Dendritic cell treated with granulocyte-macrophage colony-stimulating factor and Interleukin-4, amounts not matched to agents 40 ng/mL and 50 ng/mL, for 4 days (primary cell): ENCODE results near the gene SNIP1.
"Not testable (repeated sequence)": the region's sequence is repeated elsewhere in the genome, so short reads cannot be mapped to it uniquely, and the experiment has no call there.

Experiments
- H3K27ac Mint-ChIP-seq: one replicate; pipeline ENCODE4 v1.8.0; 2022; ENCODE audit warnings: mild to moderate bottlenecking, mixed read lengths
- H3K27me3 Mint-ChIP-seq: one replicate; pipeline ENCODE4 v1.8.0; 2022; ENCODE audit warnings: mild to moderate bottlenecking, mixed read lengths
- H3K36me3 Mint-ChIP-seq: one replicate; pipeline ENCODE4 v1.8.0; 2022; ENCODE audit warnings: low read depth, mixed read lengths
- H3K4me1 Mint-ChIP-seq: one replicate; pipeline ENCODE4 v1.8.0; 2022; ENCODE audit warnings: low read depth, mixed read lengths
- H3K4me3 Mint-ChIP-seq: one replicate; pipeline ENCODE4 v1.8.0; 2022; ENCODE audit warnings: mild to moderate bottlenecking, moderate library complexity, mixed read lengths
- H3K9me3 Mint-ChIP-seq: one replicate; pipeline ENCODE4 v1.8.0; 2022; ENCODE audit warnings: mixed read lengths
- intact Hi-C: fragments of 100-400 bp; cut with micrococcal nuclease; formaldehyde crosslinking; loops from one replicate; pipeline ENCODE4 v1.15.0; 2022

Gene SNIP1

DNA sequence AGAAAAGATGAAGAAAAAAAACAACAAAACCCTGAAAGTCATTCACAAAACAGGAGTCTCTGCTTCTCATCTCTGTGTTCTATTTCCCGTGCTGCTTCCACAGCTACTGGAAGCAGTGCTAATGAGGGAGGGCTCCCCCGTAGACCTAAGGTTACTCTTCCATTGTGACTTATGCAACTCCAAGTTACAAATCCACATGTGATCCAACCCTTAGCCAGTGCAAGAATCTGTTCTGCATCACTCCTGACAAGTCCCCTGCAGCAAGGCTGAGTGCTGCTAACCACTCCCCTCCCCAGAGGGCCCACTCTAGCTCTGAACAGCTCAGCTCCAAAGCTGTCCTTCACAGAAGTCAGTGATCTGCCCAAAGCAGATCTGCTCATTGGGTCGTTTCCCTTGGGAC, 12.9 kb upstream of the SNIP1 start:
- intact Hi-C loops: no loop called here
- no peaks in the 10 kb centered on the region for H3K4me1 Mint-ChIP-seq
- H3K27me3 Mint-ChIP-seq: no peaks in the 10 kb centered on the region
- H3K9me3 Mint-ChIP-seq: no peaks in the 10 kb centered on the region
- H3K27ac Mint-ChIP-seq: no peak overlapping the region
- H3K4me3 Mint-ChIP-seq: no peak overlapping the region
- H3K36me3 Mint-ChIP-seq: peaks cover 88% of the 10 kb centered on the region

- Mint-ChIP-seq H3K9me3 (no peaks in the 10 kb centered on the region), H3K36me3 (peaks cover 71% of the 10 kb centered on the region)
Observed at GRCh38 chr1:37564892-37565291, 10.8 kb upstream of the SNIP1 start.

GRCh38 chr1:37562984-37563383, 8.9 kb upstream of the SNIP1 start:
- H3K4me1 Mint-ChIP-seq: no peaks in the 10 kb centered on the region
- peaks cover 52% of the 10 kb centered on the region for H3K36me3 Mint-ChIP-seq
- H3K27ac Mint-ChIP-seq: no peak overlapping the region
- H3K4me3 Mint-ChIP-seq: no peak overlapping the region
- no peaks in the 10 kb centered on the region for H3K27me3 Mint-ChIP-seq
- intact Hi-C loops: no loop called here
- H3K9me3 Mint-ChIP-seq: no peaks in the 10 kb centered on the region

More at GRCh38 chr1:37564892-37565291, 10.8 kb upstream of the SNIP1 start:
- H3K27ac Mint-ChIP-seq: no peak overlapping the region
- intact Hi-C loops: no loop called here
- H3K27me3 Mint-ChIP-seq: no peaks in the 10 kb centered on the region
- no peak overlapping the region for H3K4me3 Mint-ChIP-seq
- H3K4me1 Mint-ChIP-seq: no peaks in the 10 kb centered on the region

DNA sequence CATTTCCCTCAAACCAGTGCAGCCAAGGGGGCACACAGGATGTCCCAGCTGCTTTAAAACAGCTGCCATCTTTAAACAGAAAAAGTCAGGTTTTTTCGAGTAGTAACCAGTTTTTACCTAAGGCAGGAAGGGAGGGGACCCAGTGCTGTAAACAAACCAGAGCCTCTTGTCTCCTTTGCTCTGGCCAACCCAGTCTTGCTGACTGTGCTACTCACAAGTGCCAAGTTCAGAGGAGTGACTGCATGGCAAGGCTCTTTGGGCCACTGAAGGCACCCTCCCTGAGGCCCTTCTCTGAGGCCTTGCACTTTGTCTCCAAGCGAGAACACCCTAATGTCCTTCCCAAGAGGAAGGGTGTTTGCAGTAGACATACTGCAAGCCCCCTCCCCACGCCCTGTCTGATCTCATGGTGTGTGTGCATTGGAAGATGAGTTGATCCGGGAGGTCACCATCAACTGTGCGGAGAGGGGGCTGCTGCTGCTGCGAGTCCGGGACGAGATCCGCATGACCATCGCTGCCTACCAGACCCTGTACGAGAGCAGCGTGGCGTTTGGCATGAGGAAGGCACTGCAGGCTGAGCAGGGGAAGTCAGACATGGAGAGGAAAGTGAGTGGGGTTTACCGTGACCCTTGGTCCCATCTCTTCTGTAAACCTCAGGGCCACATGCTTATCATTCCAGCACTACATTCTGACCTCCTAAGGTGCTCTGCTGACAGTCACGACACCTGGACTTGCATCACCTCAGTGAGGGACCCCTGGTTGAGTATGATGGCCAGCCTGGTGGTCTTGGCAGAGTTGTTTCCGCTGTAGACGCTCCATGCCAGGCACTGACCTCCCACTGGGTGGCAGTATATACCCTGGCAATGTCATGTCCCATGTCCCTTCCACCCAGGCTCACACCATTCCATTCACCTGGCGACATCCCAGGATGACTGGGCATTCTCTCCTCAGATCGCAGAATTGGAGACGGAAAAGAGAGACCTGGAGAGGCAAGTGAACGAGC, 7.3 kb upstream of the SNIP1 start:
- intact Hi-C loops: no loop called here
- Mint-ChIP-seq H3K27ac (no peak overlapping the region), H3K4me1 (peaks cover 4% of the 10 kb centered on the region), H3K9me3 (no peaks in the 10 kb centered on the region), H3K27me3 (no peaks in the 10 kb centered on the region), H3K4me3 (no peak overlapping the region), H3K36me3 (peaks cover 37% of the 10 kb centered on the region)

DNA sequence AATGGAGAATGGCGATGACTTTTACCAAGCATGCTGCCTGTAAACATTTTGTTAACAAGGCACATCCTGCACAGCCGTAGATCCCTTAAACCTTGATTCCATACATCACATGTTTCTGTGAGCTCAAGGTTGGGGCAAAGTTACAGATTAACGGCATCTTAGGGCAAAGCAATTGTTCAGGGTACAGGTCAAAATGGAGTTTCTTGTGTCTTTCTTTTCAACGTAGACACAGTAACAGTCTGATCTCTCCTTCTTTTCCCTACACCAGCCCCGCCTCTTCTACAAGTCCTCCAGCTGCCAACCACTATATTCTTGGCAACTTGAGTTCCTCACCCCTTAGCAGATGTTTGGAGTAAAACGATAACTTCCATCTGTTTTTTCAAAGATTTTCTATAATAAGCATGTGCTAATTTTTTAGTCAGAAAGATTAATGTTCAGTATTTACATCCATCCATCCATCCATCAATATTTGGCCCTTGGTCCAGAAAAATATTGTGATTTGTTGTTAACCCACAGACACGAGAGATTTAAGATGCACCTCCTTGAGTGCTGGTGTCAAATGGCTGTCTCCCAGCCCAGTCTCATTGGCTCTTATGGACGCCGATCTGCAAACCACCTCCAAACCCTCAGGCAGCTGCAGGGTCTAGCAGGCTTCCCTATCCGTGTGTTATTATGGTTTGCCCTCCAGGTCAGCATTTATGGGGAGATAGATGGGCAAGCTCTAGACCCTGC, 6.5 kb upstream of the SNIP1 start:
- Mint-ChIP-seq H3K27ac (no peak overlapping the region), H3K4me3 (no peak overlapping the region)
- intact Hi-C loops: no loop called here

DNA sequence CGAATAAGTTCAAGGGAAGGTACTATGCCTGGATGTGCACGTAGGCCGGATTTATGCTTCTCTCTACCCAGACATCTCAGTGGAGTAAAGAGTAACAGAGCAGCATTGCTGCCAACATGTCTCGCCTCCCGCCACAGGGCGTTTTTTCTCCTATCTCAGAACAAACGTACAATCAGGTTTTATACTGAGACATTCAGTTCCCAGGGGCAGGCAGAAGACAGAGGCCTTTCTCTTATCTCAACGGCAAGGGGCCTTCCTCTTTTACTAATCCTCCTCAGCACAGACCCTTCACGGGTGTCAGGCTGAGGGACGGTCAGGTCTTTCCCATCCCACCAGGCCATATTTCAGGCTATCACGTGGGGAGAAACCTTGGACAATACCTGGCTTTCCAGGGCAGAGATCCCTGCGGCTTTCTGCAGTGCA, 5.9 kb upstream of the SNIP1 start:
- H3K36me3 Mint-ChIP-seq: peaks cover 22% of the 10 kb centered on the region
- H3K27me3 Mint-ChIP-seq, H3K9me3 Mint-ChIP-seq, H3K4me3 Mint-ChIP-seq, H3K27ac Mint-ChIP-seq, H3K4me1 Mint-ChIP-seq, intact Hi-C loops: not testable (repeated sequence)

More for the DNA sequence above, 6.5 kb upstream of the SNIP1 start:
- H3K9me3 Mint-ChIP-seq: no peaks in the 10 kb centered on the region
- peaks cover 6% of the 10 kb centered on the region for H3K4me1 Mint-ChIP-seq
- H3K27me3 Mint-ChIP-seq: no peaks in the 10 kb centered on the region
- peaks cover 28% of the 10 kb centered on the region for H3K36me3 Mint-ChIP-seq

DNA sequence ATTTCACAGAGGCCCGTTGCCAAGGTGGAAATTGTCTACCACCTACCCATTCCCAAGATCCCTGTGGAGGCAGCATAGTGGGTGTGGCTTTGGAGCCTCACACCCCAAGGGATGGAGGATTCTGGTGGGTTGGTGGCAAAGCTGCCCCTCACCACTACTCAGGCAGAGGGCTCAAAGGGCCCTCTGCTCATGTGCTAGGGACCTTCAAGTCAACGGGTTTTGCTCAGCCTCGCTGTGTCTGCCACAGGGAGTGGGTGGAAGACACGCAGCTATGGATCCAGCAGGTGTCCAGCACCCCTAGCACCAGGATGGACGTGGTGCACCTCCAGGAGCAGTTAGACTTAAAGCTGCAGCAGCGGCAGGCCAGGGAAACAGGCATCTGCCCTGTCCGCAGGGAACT, 5.0 kb upstream of the SNIP1 start:
- intact Hi-C loops: no loop called here
- Mint-ChIP-seq H3K27ac (no peak overlapping the region), H3K36me3 (peaks cover 14% of the 10 kb centered on the region), H3K4me3 (no peak overlapping the region), H3K4me1 (peaks cover 6% of the 10 kb centered on the region), H3K27me3 (no peaks in the 10 kb centered on the region), H3K9me3 (no peaks in the 10 kb centered on the region)

DNA sequence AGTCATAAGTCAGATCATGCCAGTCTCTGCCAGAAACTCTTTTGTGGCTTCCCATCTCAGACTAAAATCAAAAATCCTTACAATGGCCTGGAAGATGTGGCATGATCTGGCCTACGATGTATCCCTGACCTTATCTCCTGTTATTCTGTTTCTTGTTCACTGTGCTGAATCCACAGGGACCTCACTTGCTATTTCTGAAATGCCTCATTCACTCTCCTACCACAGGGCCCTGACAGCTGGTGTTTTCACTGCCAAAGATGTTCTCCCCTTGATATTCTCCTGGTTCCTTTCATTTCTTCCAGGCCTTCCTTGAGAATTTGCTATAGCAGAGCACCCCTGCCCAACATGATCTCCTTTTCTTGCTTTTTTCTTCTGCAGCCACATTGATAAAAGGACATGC, 4.3 kb upstream of the SNIP1 start:
- intact Hi-C loops: no loop called here
- Mint-ChIP-seq H3K9me3 (no peaks in the 10 kb centered on the region), H3K27me3 (no peaks in the 10 kb centered on the region), H3K36me3 (peaks cover 16% of the 10 kb centered on the region), H3K4me1 (peaks cover 6% of the 10 kb centered on the region), H3K4me3 (no peak overlapping the region), H3K27ac (no peak overlapping the region)

GRCh38 chr1:37557402-37557801, 3.3 kb upstream of the SNIP1 start:
- Mint-ChIP-seq H3K4me3 (no peak overlapping the region), H3K9me3 (no peaks in the 10 kb centered on the region), H3K36me3 (peaks cover 21% of the 10 kb centered on the region), H3K27me3 (no peaks in the 10 kb centered on the region), H3K27ac (no peak overlapping the region), H3K4me1 (peaks cover 16% of the 10 kb centered on the region)
- intact Hi-C loops: no loop called here

DNA sequence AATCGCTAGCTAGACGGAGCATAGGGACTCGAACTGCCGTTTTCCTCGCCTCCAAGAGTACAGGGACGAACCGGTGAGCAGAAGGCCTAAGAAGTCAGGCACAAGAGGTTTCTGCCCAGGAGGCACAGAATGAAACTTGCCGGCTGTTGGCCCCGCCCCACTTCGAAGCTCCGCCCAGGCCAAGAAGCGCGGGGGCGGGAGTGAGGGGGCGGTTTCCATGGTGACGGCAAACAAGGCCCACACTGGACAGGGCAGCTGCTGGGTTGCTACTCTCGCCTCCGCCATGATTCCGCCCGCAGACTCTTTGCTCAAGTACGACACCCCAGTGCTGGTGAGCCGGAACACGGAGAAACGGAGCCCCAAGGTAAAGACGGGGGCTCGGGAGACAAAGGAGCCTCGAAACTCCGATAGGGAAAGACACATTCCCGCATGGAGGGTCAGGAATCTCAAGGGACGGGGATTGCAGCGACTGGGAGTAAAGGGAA, 2.7 kb upstream of the SNIP1 start, which contains the start of gene DNALI1:
Gene DNALI1, plus strand, starts transcription at position 229 of the 485 bp plus-strand sequence. Its CDS starts 55 bp downstream, at position 284.
- Mint-ChIP-seq H3K27ac (no peak within 1 kb of the TSS), H3K36me3 (peaks cover 21% of the 10 kb centered on the region), H3K4me3 (no peak within 1 kb of the TSS), H3K9me3 (no peaks in the 10 kb centered on the region), H3K27me3 (no peaks in the 10 kb centered on the region), H3K4me1 (peaks cover 23% of the 10 kb centered on the region)
- intact Hi-C loops: no loop called here

DNA sequence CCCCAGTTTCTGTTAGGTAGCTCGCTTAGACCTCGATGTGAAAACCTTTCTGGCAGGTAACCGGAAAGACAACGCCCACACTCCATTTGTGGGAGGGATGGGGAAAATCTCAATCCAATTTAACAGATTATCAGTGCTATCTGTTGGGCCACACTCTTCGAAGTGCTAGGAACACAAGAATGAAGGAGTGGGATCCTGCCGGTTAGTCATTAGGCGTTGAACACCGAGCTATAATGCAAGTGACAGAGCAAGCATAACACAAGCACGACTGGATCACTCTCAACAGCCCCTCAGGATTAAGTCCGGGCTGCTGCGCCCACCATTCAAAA, 531 bp downstream of the SNIP1 start:
- H3K27me3 Mint-ChIP-seq: no peaks in the 10 kb centered on the region
- H3K9me3 Mint-ChIP-seq: no peaks in the 10 kb centered on the region
- intact Hi-C loops: loop anchor here (5.0 kb wide), 1 partner anchor 96 kb away; no protein-coding TSS in a partner anchor
- H3K4me3 Mint-ChIP-seq: peak overlapping the region; percentile 93
- peaks cover 31% of the 10 kb centered on the region for H3K4me1 Mint-ChIP-seq
- peaks cover 48% of the 10 kb centered on the region for H3K36me3 Mint-ChIP-seq
- peak overlapping the region; percentile 93 for H3K27ac Mint-ChIP-seq

- Mint-ChIP-seq H3K27ac (no peak overlapping the region), H3K4me3 (no peak overlapping the region), H3K36me3 (peaks cover 87% of the 10 kb centered on the region), H3K9me3 (no peaks in the 10 kb centered on the region), H3K4me1 (peaks cover 25% of the 10 kb centered on the region), H3K27me3 (no peaks in the 10 kb centered on the region)
- intact Hi-C loops: no loop called here
Observed at GRCh38 chr1:37549341-37549740, 4.8 kb downstream of the SNIP1 start.

DNA sequence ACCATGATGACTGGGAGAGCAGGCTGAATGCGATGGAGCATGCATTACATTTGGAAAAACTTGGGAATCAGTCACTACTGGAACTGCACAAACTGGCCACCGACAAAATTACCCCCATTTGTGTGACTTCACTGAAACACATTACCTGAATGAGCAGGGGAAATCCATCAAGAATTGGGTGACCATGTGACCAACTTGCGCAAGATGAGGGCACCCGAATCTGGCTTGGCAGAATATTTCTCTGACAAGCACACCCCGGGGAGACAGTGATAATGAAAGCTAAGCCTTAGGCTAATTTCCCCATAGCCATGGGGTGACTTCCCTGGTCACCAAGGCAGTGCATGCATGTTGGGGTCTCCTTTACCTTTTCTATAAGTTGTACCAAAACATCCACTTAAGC, 9.1 kb downstream of the SNIP1 start:
- intact Hi-C loops: no loop called here
- H3K36me3 Mint-ChIP-seq: peaks cover 97% of the 10 kb centered on the region
- no peak overlapping the region for H3K4me3 Mint-ChIP-seq
- H3K9me3 Mint-ChIP-seq: no peaks in the 10 kb centered on the region
- no peak overlapping the region for H3K27ac Mint-ChIP-seq
- H3K4me1 Mint-ChIP-seq: peaks cover 8% of the 10 kb centered on the region
- no peaks in the 10 kb centered on the region for H3K27me3 Mint-ChIP-seq

- H3K9me3 Mint-ChIP-seq: no peaks in the 10 kb centered on the region
- H3K36me3 Mint-ChIP-seq: peaks cover 97% of the 10 kb centered on the region
- intact Hi-C loops: no loop called here
- H3K27me3 Mint-ChIP-seq: no peaks in the 10 kb centered on the region
- H3K27ac Mint-ChIP-seq: no peak overlapping the region
- H3K4me1 Mint-ChIP-seq: peaks cover 4% of the 10 kb centered on the region
- H3K4me3 Mint-ChIP-seq: no peak overlapping the region
Observed at GRCh38 chr1:37544530-37544929, 9.6 kb downstream of the SNIP1 start.
